HL-60 (cell line): ENCODE measurements around the gene ABCB6.

Experiments
- DNase-seq, 2 experiments: peaks; one replicate each; pipeline ENCODE4 v3.0.0-alpha.2; 2010 to 2020; ENCODE audit warnings: low read depth in 1 of 2, low spot score in 1 of 2
- H3K27ac ChIP-seq: fragments of 250-450 bp; sonication (Bioruptor Pico); replicated peaks from 2 replicates; pipeline ENCODE4 v1.5.1; 2020; ENCODE audit warnings: mild to moderate bottlenecking, moderate library complexity
- H3K27me3 ChIP-seq: fragments of 250-450 bp; sonication (Bioruptor Pico); 2 replicates; pipeline ENCODE4 v1.5.1; 2021; ENCODE audit warnings: mild to moderate bottlenecking, moderate library complexity; ENCODE audit not compliant: insufficient read depth, poor library complexity, severe bottlenecking
- H3K4me3 ChIP-seq: replicated peaks from 2 replicates; pipeline ENCODE4 v1.5.1; 2011; ENCODE audit warnings: mild to moderate bottlenecking, control low read depth, low read length; ENCODE audit not compliant: insufficient read depth
- GABPA ChIP-seq: IDR thresholded peaks from 2 replicates; pipeline ENCODE4 v1.6.1; 2012; ENCODE audit warnings: low read depth
- POLR2AphosphoS5 ChIP-seq: IDR thresholded peaks from 2 replicates; pipeline ENCODE4 v1.6.1; 2012; ENCODE audit warnings: low read depth
- SPI1 ChIP-seq: IDR thresholded peaks from 2 replicates; pipeline ENCODE4 v1.6.1; 2012; ENCODE audit warnings: low read depth, mild to moderate bottlenecking, borderline replicate concordance
- TF ChIP-seq, protein P1 (sequence below): IDR thresholded peaks from 2 replicates; pipeline ENCODE4 v1.6.1; 2012; ENCODE audit warnings: low read depth; ENCODE audit not compliant: insufficient replicate concordance
- TF ChIP-seq, protein P2 (sequence below): IDR thresholded peaks from one replicate; pipeline ENCODE4 v1.5.1; 2011; ENCODE audit warnings: low read length, control low read depth, inconsistent platforms; ENCODE audit not compliant: insufficient read depth

ABCB6 gene

DNA sequence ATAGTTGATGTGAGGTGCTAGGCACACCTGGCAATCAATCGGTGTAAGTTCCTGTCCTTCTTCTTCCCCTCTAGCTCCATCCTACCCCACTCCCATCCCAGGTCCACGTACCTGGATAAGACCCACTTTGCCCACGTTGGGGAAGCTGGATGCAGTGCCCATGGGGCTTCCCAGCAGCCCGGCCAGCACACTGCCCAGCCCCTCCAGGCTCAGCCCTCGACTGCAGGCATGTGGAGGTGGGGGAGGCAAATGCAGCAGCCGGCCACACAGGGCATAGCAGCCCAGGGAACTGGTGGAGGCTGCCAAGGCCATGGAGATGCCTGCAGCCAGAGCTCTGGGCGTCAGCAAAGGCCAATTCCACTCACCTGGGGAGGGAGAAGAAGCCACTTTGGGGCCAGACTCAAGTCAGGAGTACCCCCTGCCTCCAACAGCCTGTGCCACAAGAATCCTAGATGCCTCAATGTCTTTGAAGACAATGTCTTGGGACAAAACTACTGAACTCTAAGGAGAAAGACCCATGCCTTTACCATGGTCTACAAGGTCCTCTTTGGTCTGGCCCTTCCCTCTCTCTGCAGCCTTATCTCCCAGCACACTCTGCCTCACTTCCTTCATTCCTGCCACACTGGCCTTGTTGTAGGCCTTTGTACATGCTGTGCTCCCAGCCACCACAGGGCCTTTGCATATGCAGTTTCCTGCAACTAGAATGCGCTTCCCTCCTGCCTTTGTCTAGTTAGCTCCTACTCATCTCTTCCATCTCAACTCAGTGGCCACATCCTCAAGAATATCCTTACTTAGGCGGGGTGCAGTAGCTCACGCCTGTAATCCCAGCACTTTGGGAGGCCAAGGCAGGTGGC lies 53.5 kb downstream of the ABCB6 start:
- H3K27ac ChIP-seq = no peak overlapping the region

GRCh38 chr2:219163156-219163555 lies 55.6 kb downstream of the ABCB6 start:
- DNase-seq = no peak
- Histone ChIP-seq H3K27me3 (no peaks in the 10 kb centered on the region), H3K27ac (no peak overlapping the region), H3K4me3 (no peak overlapping the region)
- TF ChIP-seq GABPA (no peak), SPI1 (no peak), POLR2AphosphoS5 (no peak)

More for the DNA sequence above, 53.5 kb downstream of the ABCB6 start:
- Histone ChIP-seq H3K27me3 (no peaks in the 10 kb centered on the region), H3K4me3 (no peak overlapping the region)
- TF ChIP-seq, protein P1, sequence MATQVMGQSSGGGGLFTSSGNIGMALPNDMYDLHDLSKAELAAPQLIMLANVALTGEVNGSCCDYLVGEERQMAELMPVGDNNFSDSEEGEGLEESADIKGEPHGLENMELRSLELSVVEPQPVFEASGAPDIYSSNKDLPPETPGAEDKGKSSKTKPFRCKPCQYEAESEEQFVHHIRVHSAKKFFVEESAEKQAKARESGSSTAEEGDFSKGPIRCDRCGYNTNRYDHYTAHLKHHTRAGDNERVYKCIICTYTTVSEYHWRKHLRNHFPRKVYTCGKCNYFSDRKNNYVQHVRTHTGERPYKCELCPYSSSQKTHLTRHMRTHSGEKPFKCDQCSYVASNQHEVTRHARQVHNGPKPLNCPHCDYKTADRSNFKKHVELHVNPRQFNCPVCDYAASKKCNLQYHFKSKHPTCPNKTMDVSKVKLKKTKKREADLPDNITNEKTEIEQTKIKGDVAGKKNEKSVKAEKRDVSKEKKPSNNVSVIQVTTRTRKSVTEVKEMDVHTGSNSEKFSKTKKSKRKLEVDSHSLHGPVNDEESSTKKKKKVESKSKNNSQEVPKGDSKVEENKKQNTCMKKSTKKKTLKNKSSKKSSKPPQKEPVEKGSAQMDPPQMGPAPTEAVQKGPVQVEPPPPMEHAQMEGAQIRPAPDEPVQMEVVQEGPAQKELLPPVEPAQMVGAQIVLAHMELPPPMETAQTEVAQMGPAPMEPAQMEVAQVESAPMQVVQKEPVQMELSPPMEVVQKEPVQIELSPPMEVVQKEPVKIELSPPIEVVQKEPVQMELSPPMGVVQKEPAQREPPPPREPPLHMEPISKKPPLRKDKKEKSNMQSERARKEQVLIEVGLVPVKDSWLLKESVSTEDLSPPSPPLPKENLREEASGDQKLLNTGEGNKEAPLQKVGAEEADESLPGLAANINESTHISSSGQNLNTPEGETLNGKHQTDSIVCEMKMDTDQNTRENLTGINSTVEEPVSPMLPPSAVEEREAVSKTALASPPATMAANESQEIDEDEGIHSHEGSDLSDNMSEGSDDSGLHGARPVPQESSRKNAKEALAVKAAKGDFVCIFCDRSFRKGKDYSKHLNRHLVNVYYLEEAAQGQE = no peak
- no peak for TF ChIP-seq SPI1
- no peak for TF ChIP-seq POLR2AphosphoS5
- TF ChIP-seq GABPA = no peak
- TF ChIP-seq, protein P2, sequence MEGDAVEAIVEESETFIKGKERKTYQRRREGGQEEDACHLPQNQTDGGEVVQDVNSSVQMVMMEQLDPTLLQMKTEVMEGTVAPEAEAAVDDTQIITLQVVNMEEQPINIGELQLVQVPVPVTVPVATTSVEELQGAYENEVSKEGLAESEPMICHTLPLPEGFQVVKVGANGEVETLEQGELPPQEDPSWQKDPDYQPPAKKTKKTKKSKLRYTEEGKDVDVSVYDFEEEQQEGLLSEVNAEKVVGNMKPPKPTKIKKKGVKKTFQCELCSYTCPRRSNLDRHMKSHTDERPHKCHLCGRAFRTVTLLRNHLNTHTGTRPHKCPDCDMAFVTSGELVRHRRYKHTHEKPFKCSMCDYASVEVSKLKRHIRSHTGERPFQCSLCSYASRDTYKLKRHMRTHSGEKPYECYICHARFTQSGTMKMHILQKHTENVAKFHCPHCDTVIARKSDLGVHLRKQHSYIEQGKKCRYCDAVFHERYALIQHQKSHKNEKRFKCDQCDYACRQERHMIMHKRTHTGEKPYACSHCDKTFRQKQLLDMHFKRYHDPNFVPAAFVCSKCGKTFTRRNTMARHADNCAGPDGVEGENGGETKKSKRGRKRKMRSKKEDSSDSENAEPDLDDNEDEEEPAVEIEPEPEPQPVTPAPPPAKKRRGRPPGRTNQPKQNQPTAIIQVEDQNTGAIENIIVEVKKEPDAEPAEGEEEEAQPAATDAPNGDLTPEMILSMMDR = no peak
- no peak for DNase-seq

DNA sequence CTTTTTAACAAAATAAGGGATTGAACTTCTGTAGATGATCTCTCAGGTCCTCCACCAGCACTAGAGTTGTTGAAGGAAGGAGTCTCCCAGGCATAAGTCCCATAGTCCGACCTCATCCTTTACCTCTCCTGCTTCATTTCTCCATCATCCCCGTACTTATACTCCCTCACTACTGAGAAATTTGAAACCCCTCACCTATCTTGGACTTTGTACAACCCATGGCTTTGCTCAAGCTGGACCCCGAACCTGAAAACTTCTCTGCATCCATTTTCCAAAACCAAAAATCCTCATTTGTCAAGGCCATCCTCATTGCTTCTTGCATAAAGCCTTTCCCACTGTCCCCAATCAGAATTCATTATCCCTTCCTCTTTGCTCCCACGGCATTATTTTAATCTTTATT lies 57.7 kb downstream of the ABCB6 start:
- no peak for DNase-seq
- Histone ChIP-seq H3K27ac (no peak overlapping the region), H3K4me3 (peak overlapping the region; percentile 66), H3K27me3 (no peaks in the 10 kb centered on the region)
- TF ChIP-seq POLR2AphosphoS5 (no peak), SPI1 (no peak), GABPA (no peak)
- TF ChIP-seq, protein P2 = no peak
- TF ChIP-seq, protein P1 = no peak

- TF ChIP-seq, protein P1 = no peak
- TF ChIP-seq POLR2AphosphoS5 = peak; percentile 58; the same call in 1 of the 2 replicates
- no peak for TF ChIP-seq GABPA
- TF ChIP-seq, protein P2 = peak; percentile 95
- TF ChIP-seq SPI1 = peak; percentile 22; the same call in 1 of the 2 replicates
Measured at GRCh38 chr2:219160186-219161017, 58.4 kb downstream of the ABCB6 start, which contains the start of gene NHEJ1. TSS of gene NHEJ1 (minus strand) at chr2:219160815. CDS start at chr2:219158362, 2,453 bp downstream.

More at GRCh38 chr2:219160186-219161017, 58.4 kb downstream of the ABCB6 start, which contains the start of gene NHEJ1:
- Histone ChIP-seq H3K27ac (peak within 1 kb of the TSS; percentile 69), H3K4me3 (peak within 1 kb of the TSS; percentile 66), H3K27me3 (no peaks in the 10 kb centered on the region)
- peak; percentile 78 to 93 for DNase-seq
